OCI-LY1 (cell line): ENCODE measurements around the gene IL1R2.

Experiments
- H2AFZ ChIP-seq: fragments of 200-600 bp; sonication (generic), shearing (Covaris generic); 2 replicates; pipeline ENCODE4 v1.6.0; 2014; ENCODE audit warnings: antibody characterized with exemption, mild to moderate bottlenecking, low read length
- H3F3A ChIP-seq: fragments of 200-600 bp; sonication (generic), shearing (Covaris generic); 2 replicates; pipeline ENCODE4 v1.6.0; 2014; ENCODE audit warnings: mild to moderate bottlenecking, antibody characterized with exemption, low read length, moderate library complexity; ENCODE audit not compliant: insufficient read depth
- H3K27ac ChIP-seq: fragments of 200-600 bp; sonication (generic); 2 replicates; pipeline ENCODE4 v1.5.1; 2014; ENCODE audit warnings: low read length, mixed run types, mild to moderate bottlenecking, low read depth; ENCODE audit not compliant: poor library complexity, severe bottlenecking
- H3K27me3 ChIP-seq: fragments of 200-600 bp; sonication (generic); 2 replicates; pipeline ENCODE4 v1.6.0; 2014; ENCODE audit warnings: antibody characterized with exemption, mild to moderate bottlenecking, low read length, moderate library complexity; ENCODE audit not compliant: insufficient read depth
- H3K36me3 ChIP-seq: fragments of 200-600 bp; sonication (generic); 2 replicates; pipeline ENCODE4 v1.6.1; 2014; ENCODE audit warnings: mild to moderate bottlenecking, antibody characterized with exemption, low read length, moderate library complexity, mixed read lengths; ENCODE audit not compliant: insufficient read depth
- H3K4me1 ChIP-seq: fragments of 200-600 bp; sonication (generic); 2 replicates; pipeline ENCODE4 v1.5.1; 2014; ENCODE audit warnings: mild to moderate bottlenecking, low read length, moderate library complexity; ENCODE audit not compliant: insufficient read depth, severe bottlenecking
- H3K4me2 ChIP-seq: fragments of 200-600 bp; sonication (generic), shearing (Covaris generic); 2 replicates; pipeline ENCODE4 v1.6.1; 2014; ENCODE audit warnings: low read length
- H3K4me3 ChIP-seq: fragments of 200-600 bp; sonication (generic); 2 replicates; pipeline ENCODE4 v1.5.1; 2014; ENCODE audit warnings: low read length, low read depth, mild to moderate bottlenecking, mixed read lengths; ENCODE audit not compliant: poor library complexity, severe bottlenecking
- H3K79me2 ChIP-seq: fragments of 200-600 bp; shearing (Covaris generic); 2 replicates; pipeline ENCODE4 v1.6.1; 2016; ENCODE audit warnings: mixed run types, low read length, mixed read lengths; ENCODE audit not compliant: insufficient read depth
- H3K9ac ChIP-seq: fragments of 200-600 bp; sonication (generic), shearing (Covaris generic); 2 replicates; pipeline ENCODE4 v1.6.1; 2014; ENCODE audit warnings: mild to moderate bottlenecking, low read length, mixed read lengths
- H3K9me2 ChIP-seq: fragments of 200-600 bp; sonication (generic), shearing (Covaris generic); 2 replicates; pipeline ENCODE4 v1.6.1; 2014; ENCODE audit warnings: low read depth, mild to moderate bottlenecking, low read length, mixed read lengths
- H3K9me3 ChIP-seq: fragments of 200-600 bp; shearing (Covaris generic); 2 replicates; pipeline ENCODE4 v1.6.1; 2014; ENCODE audit warnings: low read length, mixed read lengths
- H4K20me1 ChIP-seq: fragments of 200-600 bp; sonication (generic), shearing (Covaris generic); 2 replicates; pipeline ENCODE4 v1.6.0; 2016; ENCODE audit warnings: mild to moderate bottlenecking, low read length; ENCODE audit not compliant: insufficient read depth
- EZH2 ChIP-seq: fragments of 200-600 bp; sonication (generic), shearing (Covaris generic); IDR thresholded peaks from 2 replicates; pipeline ENCODE4 v1.8.0; 2017; ENCODE audit warnings: borderline replicate concordance, mixed run types, mild to moderate bottlenecking, antibody characterized with exemption, low read length, moderate library complexity, mixed read lengths
- TF ChIP-seq, protein P1 (sequence below): fragments of 200-600 bp; sonication (generic), shearing (Covaris generic); IDR thresholded peaks from 2 replicates; pipeline ENCODE4 v1.5.1; 2017; ENCODE audit warnings: mild to moderate bottlenecking, antibody characterized with exemption, low read length, moderate library complexity, mixed read lengths

Gene IL1R2

DNA sequence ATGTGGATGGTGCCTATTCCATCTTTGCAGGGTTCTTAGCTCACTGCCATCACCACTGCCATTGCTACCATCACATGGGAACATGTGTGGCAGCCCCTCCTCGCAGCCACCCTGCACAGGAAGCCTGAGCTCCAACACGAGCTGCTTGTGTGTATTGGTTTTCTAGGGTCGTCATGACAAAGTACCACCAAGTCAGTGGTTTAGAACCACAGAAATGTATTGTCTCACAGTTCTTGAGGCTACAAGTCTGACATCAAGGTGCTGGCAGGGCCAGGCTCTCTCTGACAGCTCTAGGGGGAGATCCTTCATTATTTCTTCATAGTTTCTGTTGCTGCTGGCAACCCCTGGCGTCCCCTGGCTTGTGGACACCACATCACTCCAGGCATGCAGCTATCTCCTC, 10.3 kb upstream of the IL1R2 start:
- Histone ChIP-seq H3K9me2 (no peaks in the 10 kb centered on the region), H3K27ac (no peak overlapping the region), H4K20me1 (no peaks in the 10 kb centered on the region), H3K4me2 (no peak overlapping the region), H3F3A (no peaks in the 10 kb centered on the region), H3K9ac (no peak overlapping the region), H3K9me3 (no peaks in the 10 kb centered on the region), H3K4me3 (no peak overlapping the region), H3K36me3 (no peaks in the 10 kb centered on the region), H3K4me1 (no peaks in the 10 kb centered on the region), H3K79me2 (no peaks in the 10 kb centered on the region), H2AFZ (no peak overlapping the region), H3K27me3 (no peaks in the 10 kb centered on the region)
- TF ChIP-seq, protein P1, sequence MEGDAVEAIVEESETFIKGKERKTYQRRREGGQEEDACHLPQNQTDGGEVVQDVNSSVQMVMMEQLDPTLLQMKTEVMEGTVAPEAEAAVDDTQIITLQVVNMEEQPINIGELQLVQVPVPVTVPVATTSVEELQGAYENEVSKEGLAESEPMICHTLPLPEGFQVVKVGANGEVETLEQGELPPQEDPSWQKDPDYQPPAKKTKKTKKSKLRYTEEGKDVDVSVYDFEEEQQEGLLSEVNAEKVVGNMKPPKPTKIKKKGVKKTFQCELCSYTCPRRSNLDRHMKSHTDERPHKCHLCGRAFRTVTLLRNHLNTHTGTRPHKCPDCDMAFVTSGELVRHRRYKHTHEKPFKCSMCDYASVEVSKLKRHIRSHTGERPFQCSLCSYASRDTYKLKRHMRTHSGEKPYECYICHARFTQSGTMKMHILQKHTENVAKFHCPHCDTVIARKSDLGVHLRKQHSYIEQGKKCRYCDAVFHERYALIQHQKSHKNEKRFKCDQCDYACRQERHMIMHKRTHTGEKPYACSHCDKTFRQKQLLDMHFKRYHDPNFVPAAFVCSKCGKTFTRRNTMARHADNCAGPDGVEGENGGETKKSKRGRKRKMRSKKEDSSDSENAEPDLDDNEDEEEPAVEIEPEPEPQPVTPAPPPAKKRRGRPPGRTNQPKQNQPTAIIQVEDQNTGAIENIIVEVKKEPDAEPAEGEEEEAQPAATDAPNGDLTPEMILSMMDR, result no peak
- TF ChIP-seq EZH2, result no peak

DNA sequence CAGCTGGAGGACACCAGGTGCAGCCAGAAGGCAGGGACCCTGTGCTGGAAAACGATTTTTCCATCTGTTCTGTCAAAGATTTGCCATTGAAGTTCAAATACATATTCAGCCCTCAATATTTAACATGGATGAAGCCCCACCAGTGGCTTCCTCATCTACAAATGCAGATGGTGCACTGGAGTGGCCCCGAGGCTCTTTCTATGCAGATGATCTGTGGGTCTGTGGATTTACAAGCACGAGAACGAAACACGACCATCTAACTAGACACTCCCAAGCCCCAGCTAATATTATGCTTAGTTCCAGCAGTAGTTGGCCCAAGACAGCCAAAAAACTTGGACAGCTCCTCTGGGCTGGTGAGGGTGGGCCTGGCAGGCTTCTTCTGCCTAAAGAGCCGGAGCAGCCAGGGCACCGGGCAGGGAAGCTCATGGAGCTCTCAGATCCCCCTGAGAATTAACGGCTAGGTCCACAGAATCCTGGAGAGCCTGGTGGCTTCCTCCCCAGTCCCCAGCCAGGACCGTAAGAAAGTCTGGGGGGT, 9.2 kb upstream of the IL1R2 start:
- Histone ChIP-seq H3K27me3 (no peaks in the 10 kb centered on the region), H3K36me3 (no peaks in the 10 kb centered on the region), H3K27ac (no peak overlapping the region), H2AFZ (no peak overlapping the region), H3K9me3 (no peaks in the 10 kb centered on the region), H3K9me2 (no peaks in the 10 kb centered on the region), H3F3A (no peaks in the 10 kb centered on the region), H4K20me1 (no peaks in the 10 kb centered on the region), H3K9ac (no peak overlapping the region), H3K4me2 (no peak overlapping the region), H3K79me2 (no peaks in the 10 kb centered on the region), H3K4me3 (no peak overlapping the region), H3K4me1 (no peaks in the 10 kb centered on the region)
- no peak for TF ChIP-seq EZH2
- TF ChIP-seq, protein P1, result no peak

DNA sequence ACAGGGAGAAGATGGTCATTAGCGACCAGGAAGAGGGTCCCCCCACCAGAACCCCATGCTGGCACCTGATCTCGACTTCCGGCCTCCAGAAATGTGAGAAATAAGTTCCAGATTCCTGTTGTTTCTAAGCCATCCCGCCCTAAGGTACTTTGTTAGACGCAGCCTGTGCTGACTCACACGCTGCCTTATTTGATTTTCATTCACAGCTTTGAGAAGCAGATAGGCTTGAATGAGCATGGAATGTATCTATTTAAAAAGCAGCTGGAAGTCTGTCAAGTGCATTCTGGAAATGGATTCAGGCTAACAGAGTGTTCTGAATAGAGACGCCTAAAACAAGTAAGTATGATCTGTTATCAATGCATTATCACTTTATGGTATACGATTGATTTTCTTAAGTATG, 8.3 kb upstream of the IL1R2 start:
- no peaks in the 10 kb centered on the region for H3K27me3 ChIP-seq
- TF ChIP-seq EZH2, result no peak
- TF ChIP-seq, protein P1, result no peak

More for the DNA sequence above, 8.3 kb upstream of the IL1R2 start:
- Histone ChIP-seq H3K27ac (no peak overlapping the region), H3K79me2 (no peaks in the 10 kb centered on the region), H3K36me3 (no peaks in the 10 kb centered on the region), H2AFZ (no peak overlapping the region), H3F3A (no peaks in the 10 kb centered on the region), H3K9me3 (no peaks in the 10 kb centered on the region), H3K4me2 (no peak overlapping the region), H3K9me2 (no peaks in the 10 kb centered on the region), H3K4me3 (no peak overlapping the region), H4K20me1 (no peaks in the 10 kb centered on the region), H3K9ac (no peak overlapping the region), H3K4me1 (no peaks in the 10 kb centered on the region)
